ENCODE measurements around the gene TDP2.
"Not testable (repeated sequence)": the region's sequence is repeated elsewhere in the genome, so short reads cannot be mapped to it uniquely, and the experiment has no call there.

TDP2 gene

DNA sequence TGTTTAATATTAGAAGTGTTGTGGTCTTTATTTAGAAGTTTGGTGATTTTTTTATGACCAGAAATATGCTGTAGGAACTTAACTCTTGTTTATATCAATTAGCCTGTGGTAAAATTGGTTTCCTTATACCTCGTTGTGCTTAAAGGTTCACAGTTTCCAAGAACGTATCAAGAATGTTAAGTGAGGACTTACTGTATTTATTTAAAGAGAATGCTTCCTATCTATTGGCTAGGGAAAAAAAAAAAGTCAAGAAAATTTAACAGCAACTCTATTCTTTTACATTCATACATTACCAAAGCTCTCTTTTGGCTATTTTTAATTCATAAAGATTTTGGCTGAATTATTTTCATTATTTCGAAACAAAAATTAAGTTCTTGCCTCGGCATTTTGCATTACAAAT is 22.3 kb downstream of the TDP2 start:
- no peak for DNase-seq

DNA sequence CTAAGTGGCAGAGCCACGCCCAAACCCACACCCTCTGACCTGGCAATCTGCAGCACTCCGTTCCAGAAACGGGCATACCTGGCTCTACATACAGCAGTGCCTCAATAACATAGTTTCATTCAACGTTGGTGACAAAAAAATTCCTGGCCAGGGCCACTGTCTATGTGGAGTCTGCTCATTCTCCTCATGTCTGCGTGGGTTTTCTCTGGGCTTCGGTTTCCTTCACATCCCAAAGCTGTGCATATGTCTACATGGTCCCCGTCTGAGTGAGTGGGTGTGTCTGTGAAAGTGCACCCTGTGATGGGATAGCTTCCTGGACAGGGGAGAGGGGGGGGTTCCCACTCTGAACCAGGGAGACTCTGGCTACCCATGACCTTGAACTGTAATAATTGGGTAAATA is 22.8 kb downstream of the TDP2 start:
- DNase-seq: no peak

GRCh38 chr6:24642061-24642460 is 24.6 kb downstream of the TDP2 start:
- no peak for DNase-seq

DNA sequence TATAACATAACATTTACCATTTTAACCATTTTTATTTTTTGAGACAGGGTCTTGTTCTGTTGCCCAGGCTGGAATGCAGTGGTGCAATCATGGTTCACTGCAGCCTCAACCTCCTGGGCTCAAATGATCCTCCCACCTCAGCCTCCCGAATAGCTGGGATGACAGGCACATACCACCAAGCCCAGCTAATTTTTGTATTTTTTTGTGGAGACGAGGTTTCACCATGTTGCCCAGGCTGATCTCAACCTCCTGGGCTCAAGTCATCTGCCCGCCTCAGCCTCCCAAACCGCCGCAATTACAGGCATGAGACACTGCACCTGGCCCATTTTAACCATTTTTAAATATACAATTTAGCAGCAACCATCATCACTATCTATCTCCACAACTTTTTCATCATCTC is 26.1 kb downstream of the TDP2 start:
- DNase-seq: not testable (repeated sequence)

- DNase-seq: no peak
Measured at GRCh38 chr6:24640166-24640565, 26.5 kb downstream of the TDP2 start.

- DNase-seq: no peak
Measured at GRCh38 chr6:24636681-24637080, 30.0 kb downstream of the TDP2 start.

- no peak for DNase-seq
Measured at GRCh38 chr6:24632573-24632972, 34.1 kb downstream of the TDP2 start.

DNA sequence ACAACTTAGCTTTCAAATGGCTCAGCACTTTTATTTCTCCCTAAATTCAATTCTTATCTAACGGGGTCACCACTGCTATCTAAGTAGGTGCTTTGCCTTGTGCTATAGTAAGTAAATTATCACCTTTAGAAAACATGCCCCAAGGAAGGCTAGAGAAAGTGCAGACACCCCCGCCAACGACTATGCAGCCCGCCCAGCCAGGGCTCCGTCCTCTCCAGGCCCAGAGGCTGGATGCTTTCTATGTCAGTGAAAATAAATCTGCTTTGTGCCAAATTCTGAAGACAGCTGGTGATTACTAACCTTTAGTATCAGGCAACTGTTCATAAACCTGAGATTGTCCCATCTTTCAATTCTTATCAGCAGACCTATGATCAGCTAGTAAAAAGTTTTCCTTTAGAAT is 35.0 kb downstream of the TDP2 start:
- no peak for DNase-seq

GRCh38 chr6:24630856-24631505 is 35.7 kb downstream of the TDP2 start:
- DNase-seq: no peak

DNA sequence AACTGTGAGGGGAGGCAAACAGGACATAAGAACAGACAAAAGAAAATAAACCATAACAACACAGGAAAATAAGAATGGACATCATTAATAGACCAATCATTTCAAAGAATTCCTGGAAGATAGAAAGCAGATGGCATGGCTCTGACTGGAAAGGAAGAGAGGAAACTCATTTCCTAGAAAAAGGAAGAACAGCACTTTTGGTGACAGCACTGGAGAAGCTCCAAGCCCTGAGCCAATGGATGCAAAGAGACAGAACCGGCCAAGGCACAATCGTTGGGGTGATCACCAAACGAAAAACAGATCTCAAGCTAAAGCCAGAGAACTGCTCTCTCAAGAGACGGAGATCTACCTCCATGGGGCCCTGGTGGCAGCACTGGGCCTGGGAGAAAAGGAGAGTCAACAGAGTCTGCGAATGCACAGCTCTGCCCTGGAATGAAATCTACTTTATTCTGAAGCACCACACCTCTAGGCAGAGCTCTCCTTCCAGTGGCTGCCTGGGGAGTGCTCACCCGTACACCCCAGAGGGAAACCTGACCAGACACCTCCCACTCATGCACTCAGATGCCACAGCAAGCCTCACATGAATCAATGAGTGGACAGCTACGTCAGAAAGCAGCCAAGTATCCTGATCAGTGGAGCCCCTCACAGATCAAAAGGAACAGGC is 44.9 kb downstream of the TDP2 start:
- no peak for DNase-seq

- no peak for DNase-seq
Measured at GRCh38 chr6:24620637-24621036, 46.1 kb downstream of the TDP2 start.

- DNase-seq: no peak
Measured at GRCh38 chr6:24619661-24620060, 47.0 kb downstream of the TDP2 start.

DNA sequence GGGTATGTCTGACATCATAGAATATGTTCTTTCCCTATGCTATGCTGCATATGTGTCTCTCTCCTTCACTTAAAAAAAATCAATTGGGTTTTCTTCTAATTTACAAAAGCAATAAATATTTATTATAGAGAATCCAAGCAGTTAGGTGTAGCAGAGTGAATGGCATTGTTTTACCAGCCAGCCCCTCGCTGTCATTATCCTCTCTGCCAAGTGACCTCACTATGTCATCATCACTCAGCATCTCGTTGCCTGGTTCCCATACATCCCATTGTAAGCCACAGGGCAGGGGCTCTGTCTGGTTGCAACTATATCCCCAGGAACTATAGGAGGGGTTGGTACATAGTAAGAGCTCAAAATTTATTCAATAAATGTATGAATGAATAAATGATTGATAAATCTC is 52.1 kb downstream of the TDP2 start:
- DNase-seq: no peak

GRCh38 chr6:24614043-24614420 is 52.7 kb downstream of the TDP2 start:
- no peak for DNase-seq

DNA sequence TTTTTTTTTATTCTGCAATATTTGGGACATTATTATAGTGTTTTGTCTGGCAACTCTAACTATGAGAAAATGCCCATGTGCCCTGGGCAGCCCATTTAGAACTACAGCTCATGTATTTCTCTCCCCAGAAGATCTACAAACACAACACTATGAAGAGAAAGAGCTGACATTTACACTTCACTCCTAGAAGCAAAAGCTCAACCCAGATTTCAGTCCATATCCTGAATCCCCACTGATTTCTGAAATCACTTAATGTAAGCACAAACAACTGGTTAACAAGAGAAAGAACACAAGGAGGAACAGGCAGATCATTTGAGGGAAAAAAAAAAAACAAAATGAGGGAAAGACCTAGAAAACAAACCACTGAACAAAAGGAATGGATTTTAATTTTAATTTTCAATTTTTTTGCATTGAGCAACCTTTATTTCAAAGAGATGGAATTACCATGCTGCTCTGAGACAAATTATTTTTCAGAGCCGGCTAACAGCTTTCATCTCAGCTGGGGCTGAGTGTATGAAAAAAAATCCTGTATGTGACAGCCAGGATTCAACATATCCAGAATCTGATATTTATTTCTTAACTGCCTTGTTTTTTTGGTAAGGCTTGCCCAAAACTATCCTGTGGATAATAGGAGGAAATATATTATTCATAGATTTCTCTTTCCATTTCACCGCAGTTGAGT is 53.2 kb downstream of the TDP2 start:
- no peak for DNase-seq

GRCh38 chr6:24610672-24611071 is 56.0 kb downstream of the TDP2 start:
- no peak for DNase-seq

- no peak for DNase-seq
Measured at GRCh38 chr6:24607310-24608105, 59.2 kb downstream of the TDP2 start.

GRCh38 chr6:24606200-24606930 is 60.3 kb downstream of the TDP2 start:
- no peak for DNase-seq

DNA sequence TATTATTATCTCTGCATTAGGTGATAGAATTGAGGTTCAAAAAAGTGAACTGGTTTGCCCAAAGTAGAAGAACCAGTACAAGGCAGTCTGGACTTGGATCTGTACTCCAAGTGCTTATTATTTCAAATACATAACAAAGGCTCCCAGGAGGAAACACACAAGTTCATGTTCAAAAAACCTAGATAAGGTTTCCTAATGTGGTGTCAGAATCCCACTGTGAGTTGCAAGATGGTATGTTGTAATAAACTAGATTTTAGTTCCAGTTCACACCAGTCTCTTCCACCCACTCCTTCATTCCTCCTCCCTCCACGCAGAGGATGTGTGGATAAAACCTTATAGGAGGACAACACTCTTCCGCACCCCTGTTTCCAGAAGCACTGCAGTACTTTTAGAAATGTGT is 63.5 kb downstream of the TDP2 start:
- DNase-seq: no peak

- no peak for DNase-seq
Measured at GRCh38 chr6:24600903-24601302, 65.8 kb downstream of the TDP2 start.

Measured in fibroblast of skin of scalp (primary cell).